DOHH2 (cell line): ENCODE measurements around the gene STYX.
"Not testable (repeated sequence)": the region's sequence is repeated elsewhere in the genome, so short reads cannot be mapped to it uniquely, and the experiment has no call there.

Experiments
- EZH2phosphoT487 ChIP-seq: fragments of 200-600 bp; sonication (generic); IDR thresholded peaks from 2 replicates; pipeline ENCODE4 v1.6.1; 2017; ENCODE audit warnings: borderline replicate concordance, mild to moderate bottlenecking, antibody characterized with exemption, low read length, moderate library complexity, mixed read lengths
- TF ChIP-seq, protein P1 (sequence below): fragments of 200-600 bp; sonication (generic); IDR thresholded peaks from one replicate; pipeline ENCODE4 v1.5.1; 2014; ENCODE audit warnings: antibody characterized with exemption, mild to moderate bottlenecking, low read depth, low read length; ENCODE audit not compliant: poor library complexity, severe bottlenecking

DNA sequence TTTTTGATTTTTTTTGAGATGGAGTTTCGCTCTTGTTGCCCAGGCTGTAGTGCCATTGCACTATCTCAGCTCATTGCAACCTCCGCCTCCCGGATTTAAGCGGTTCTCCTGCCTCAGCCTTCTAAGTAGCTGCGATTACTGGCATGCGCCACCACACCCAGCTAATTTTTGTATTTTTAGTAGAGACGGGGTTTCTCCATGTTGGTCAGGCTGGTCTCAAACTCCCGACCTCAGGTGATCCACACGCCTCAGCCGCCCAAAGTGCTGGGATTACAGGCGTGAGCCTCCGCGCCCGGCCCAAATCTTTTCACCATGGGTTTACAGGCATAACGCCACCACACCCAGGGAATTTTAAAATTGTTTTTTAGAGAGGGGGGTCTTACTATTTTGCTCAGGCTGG is 931 bp upstream of the STYX start:
- TF ChIP-seq, protein P1, sequence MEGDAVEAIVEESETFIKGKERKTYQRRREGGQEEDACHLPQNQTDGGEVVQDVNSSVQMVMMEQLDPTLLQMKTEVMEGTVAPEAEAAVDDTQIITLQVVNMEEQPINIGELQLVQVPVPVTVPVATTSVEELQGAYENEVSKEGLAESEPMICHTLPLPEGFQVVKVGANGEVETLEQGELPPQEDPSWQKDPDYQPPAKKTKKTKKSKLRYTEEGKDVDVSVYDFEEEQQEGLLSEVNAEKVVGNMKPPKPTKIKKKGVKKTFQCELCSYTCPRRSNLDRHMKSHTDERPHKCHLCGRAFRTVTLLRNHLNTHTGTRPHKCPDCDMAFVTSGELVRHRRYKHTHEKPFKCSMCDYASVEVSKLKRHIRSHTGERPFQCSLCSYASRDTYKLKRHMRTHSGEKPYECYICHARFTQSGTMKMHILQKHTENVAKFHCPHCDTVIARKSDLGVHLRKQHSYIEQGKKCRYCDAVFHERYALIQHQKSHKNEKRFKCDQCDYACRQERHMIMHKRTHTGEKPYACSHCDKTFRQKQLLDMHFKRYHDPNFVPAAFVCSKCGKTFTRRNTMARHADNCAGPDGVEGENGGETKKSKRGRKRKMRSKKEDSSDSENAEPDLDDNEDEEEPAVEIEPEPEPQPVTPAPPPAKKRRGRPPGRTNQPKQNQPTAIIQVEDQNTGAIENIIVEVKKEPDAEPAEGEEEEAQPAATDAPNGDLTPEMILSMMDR, result not testable (repeated sequence)
- TF ChIP-seq EZH2phosphoT487, result not testable (repeated sequence)
